CD14-positive monocyte (primary cell): ENCODE measurements around the gene FGFR4. TPM values are rescaled to one million over a fixed set of nuclear protein-coding genes. Genes with fewer than 3 reads are reported as not detected.

Experiments used
- DNase-seq, 3 donors: peaks; one replicate each; pipeline ENCODE4 v3.0.0-alpha.2; 2011 to 2022
- H2AFZ ChIP-seq: 2 replicates; pipeline ENCODE4 v1.6.0; 2012; ENCODE audit warnings: mild to moderate bottlenecking, low read depth, low read length, inconsistent platforms; ENCODE audit not compliant: insufficient read depth, poor library complexity, severe bottlenecking
- H3K27ac ChIP-seq, 2 donors: 1 replicate in 1 of 2; 2 replicates in 1 of 2; pipeline ENCODE4 v1.5.1; 2012 to 2013; ENCODE audit warnings: low read length in 2 of 2, control low read depth in 1 of 2, inconsistent platforms in 1 of 2, low read depth in 1 of 2, mild to moderate bottlenecking in 1 of 2
- H3K27me3 ChIP-seq, 2 donors: one replicate each; pipeline versions ENCODE4 v1.6.0 to v1.6.1; 2011 to 2013; ENCODE audit warnings: low read length in 2 of 2; ENCODE audit not compliant: control insufficient read depth in 2 of 2, insufficient read depth in 2 of 2
- H3K36me3 ChIP-seq, 2 donors: replicated peaks in 1 of 2; 1 replicate in 1 of 2; 2 replicates in 1 of 2; pipeline versions ENCODE4 v1.5.1 to v1.6.1; 2012 to 2013; ENCODE audit warnings: low read length in 2 of 2, control low read depth in 1 of 2, inconsistent platforms in 1 of 2, mild to moderate bottlenecking in 1 of 2; ENCODE audit not compliant: insufficient read depth in 2 of 2, control insufficient read depth in 1 of 2
- H3K4me1 ChIP-seq, 2 donors: 1 replicate in 1 of 2; 2 replicates in 1 of 2; pipeline versions ENCODE4 v1.5.1 to v1.6.1; 2012 to 2013; ENCODE audit warnings: low read length in 2 of 2, control low read depth in 1 of 2, inconsistent platforms in 1 of 2, mild to moderate bottlenecking in 1 of 2, moderate library complexity in 1 of 2; ENCODE audit not compliant: insufficient read depth in 2 of 2, control insufficient read depth in 1 of 2
- H3K4me2 ChIP-seq: replicated peaks from 2 replicates; pipeline ENCODE3; 2012; ENCODE audit warnings: low read length, moderate library complexity, mild to moderate bottlenecking; ENCODE audit not compliant: poor library complexity, severe bottlenecking; ENCODE audit errors: extremely low read depth
- H3K4me3 ChIP-seq, 3 experiments: fragments of 200-600 bp in 1 of 3; sonication (generic) in 1 of 3; replicated peaks in 1 of 3; 1 replicate in 2 of 3; 2 replicates in 1 of 3; pipeline ENCODE4 v1.5.1; 2011 to 2013; ENCODE audit warnings: low read length in 3 of 3, mild to moderate bottlenecking in 3 of 3, control low read depth in 2 of 3, low read depth in 2 of 3, inconsistent platforms in 1 of 3, moderate library complexity in 1 of 3
- H3K79me2 ChIP-seq: 2 replicates; pipeline ENCODE4 v1.6.0; 2012; ENCODE audit warnings: mild to moderate bottlenecking, control low read depth, inconsistent platforms, low read length, moderate library complexity; ENCODE audit not compliant: insufficient read depth
- H3K9ac ChIP-seq: 2 replicates; pipeline ENCODE4 v1.6.0; 2017; ENCODE audit warnings: low read length, mild to moderate bottlenecking; ENCODE audit not compliant: insufficient read depth, poor library complexity, severe bottlenecking
- H3K9me3 ChIP-seq, 2 donors: replicated peaks in 1 of 2; 1 replicate in 1 of 2; 2 replicates in 1 of 2; pipeline versions ENCODE4 v1.5.1 to v1.6.1; 2012 to 2013; ENCODE audit warnings: low read length in 2 of 2, control low read depth in 1 of 2; ENCODE audit not compliant: control insufficient read depth in 1 of 2, insufficient read depth in 1 of 2
- H4K20me1 ChIP-seq: 2 replicates; pipeline ENCODE4 v1.6.0; 2012; ENCODE audit warnings: mild to moderate bottlenecking, low read length, control low read depth, moderate library complexity; ENCODE audit not compliant: insufficient read depth
- H3K27ac Mint-ChIP-seq, 7 donors: one replicate each; pipeline ENCODE4 v1.8.0; 2020; ENCODE audit warnings: mild to moderate bottlenecking in 7 of 7, mixed read lengths in 7 of 7, moderate library complexity in 6 of 7, inconsistent platforms in 2 of 7
- H3K27me3 Mint-ChIP-seq, 3 donors: one replicate each; pipeline ENCODE4 v1.8.0; 2021 to 2022; ENCODE audit warnings: low read depth in 3 of 3, mild to moderate bottlenecking in 3 of 3, mixed read lengths in 3 of 3, moderate library complexity in 3 of 3, inconsistent platforms in 1 of 3
- H3K36me3 Mint-ChIP-seq, 2 donors: one replicate each; pipeline ENCODE4 v1.8.0; 2020; ENCODE audit warnings: mixed read lengths in 2 of 2, inconsistent platforms in 1 of 2, mild to moderate bottlenecking in 1 of 2
- H3K4me1 Mint-ChIP-seq: one replicate; pipeline ENCODE4 v1.8.0; 2020; ENCODE audit warnings: mild to moderate bottlenecking, mixed read lengths
- H3K4me3 Mint-ChIP-seq, 2 donors: one replicate each; pipeline ENCODE4 v1.8.0; 2020; ENCODE audit warnings: mild to moderate bottlenecking in 2 of 2, mixed read lengths in 2 of 2, moderate library complexity in 1 of 2
- H3K9me3 Mint-ChIP-seq, 7 donors: one replicate each; pipeline ENCODE4 v1.8.0; 2020 to 2022; ENCODE audit warnings: mixed read lengths in 7 of 7, mild to moderate bottlenecking in 6 of 7, moderate library complexity in 6 of 7, inconsistent platforms in 2 of 7
- WGBS: methylation state at CpG from one replicate; pipeline ENCODE4 v1.1.5; 2013; ENCODE audit warnings: missing lambda C conversion rate; ENCODE audit not compliant: insufficient coverage; 5-methylcytosine and 5-hydroxymethylcytosine counted together
- intact Hi-C, 2 donors: fragments of 100-400 bp; cut with micrococcal nuclease; formaldehyde crosslinking; loops; one replicate each; pipeline versions ENCODE4 v1.15.0 to v1.15.1; 2023
- polyA plus RNA-seq, 3 donors: library from polyadenylated mRNA; depleted of rRNA in 1 of 3; unstranded in 2 of 3; stranded (reverse) in 1 of 3; fragments of 300-500 nt in 2 of 3; fragments of >200 nt in 1 of 3; fragmentation: Illumina TruSeq in 2 of 3; gene quantifications; 1 replicate in 2 of 3; 2 replicates in 1 of 3; pipeline ENCODE4 v1.2.3, GENCODE V29; 2012 to 2021
- TF ChIP-seq, protein P1 (sequence below): fragments of 200-600 bp; IDR thresholded peaks from one replicate; pipeline ENCODE4 v1.8.0; 2022; ENCODE audit warnings: antibody characterized with exemption, mild to moderate bottlenecking

FGFR4 gene
- polyA plus RNA-seq, 3 donors = 0.39 TPM; not detected in 2

DNA sequence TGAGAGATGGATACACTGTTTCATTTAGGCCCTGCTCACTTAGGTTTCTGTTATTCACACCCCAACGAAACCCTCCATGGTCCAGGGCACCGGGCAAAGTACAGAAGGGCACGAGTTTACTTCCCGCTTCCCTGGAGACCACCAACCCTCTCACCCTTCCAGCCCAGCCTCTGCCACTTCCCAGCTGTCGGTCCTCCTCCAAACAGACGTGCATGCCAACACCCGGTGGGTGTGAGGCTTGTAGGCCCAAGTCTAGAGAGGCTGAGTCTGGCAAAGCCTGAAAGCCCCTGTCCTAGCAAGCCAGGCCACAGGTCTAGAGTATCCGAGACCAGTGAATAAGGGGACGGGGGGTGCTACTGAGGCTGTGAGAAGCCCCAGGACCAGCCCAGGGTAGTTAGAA lies 7.1 kb upstream of the FGFR4 start:
- H3K36me3 Mint-ChIP-seq = peaks cover 1 to 5% of the 10 kb centered on the region in 2 donors
- H3K27ac ChIP-seq = no peak overlapping the region
- H3K27me3 ChIP-seq = peaks cover 0 to 8% of the 10 kb centered on the region in 2 donors
- no peaks in the 10 kb centered on the region for H3K36me3 ChIP-seq
- no peak overlapping the region for H3K4me3 ChIP-seq
- H3K9me3 ChIP-seq = no peaks in the 10 kb centered on the region
- no peaks in the 10 kb centered on the region for H4K20me1 ChIP-seq
- no peaks in the 10 kb centered on the region for H3K9me3 Mint-ChIP-seq
- H3K4me2 ChIP-seq = no peak overlapping the region
- H3K4me3 Mint-ChIP-seq = no peak overlapping the region
- WGBS = 82% methylated on average over 7 of the region's 9 CpGs
- peaks cover 1% of the 10 kb centered on the region for H3K4me1 Mint-ChIP-seq
- H3K4me1 ChIP-seq = no peaks in the 10 kb centered on the region
- H3K9ac ChIP-seq = no peak overlapping the region
- no peak for DNase-seq
- H3K79me2 ChIP-seq = no peaks in the 10 kb centered on the region
- no peak overlapping the region for H2AFZ ChIP-seq
- H3K27ac Mint-ChIP-seq = peak overlapping the region in 1 of 7 donors; percentile 42
- H3K27me3 Mint-ChIP-seq = peaks cover 12 to 21% (median 19%) of the 10 kb centered on the region in 3 donors
- TF ChIP-seq, protein P1, sequence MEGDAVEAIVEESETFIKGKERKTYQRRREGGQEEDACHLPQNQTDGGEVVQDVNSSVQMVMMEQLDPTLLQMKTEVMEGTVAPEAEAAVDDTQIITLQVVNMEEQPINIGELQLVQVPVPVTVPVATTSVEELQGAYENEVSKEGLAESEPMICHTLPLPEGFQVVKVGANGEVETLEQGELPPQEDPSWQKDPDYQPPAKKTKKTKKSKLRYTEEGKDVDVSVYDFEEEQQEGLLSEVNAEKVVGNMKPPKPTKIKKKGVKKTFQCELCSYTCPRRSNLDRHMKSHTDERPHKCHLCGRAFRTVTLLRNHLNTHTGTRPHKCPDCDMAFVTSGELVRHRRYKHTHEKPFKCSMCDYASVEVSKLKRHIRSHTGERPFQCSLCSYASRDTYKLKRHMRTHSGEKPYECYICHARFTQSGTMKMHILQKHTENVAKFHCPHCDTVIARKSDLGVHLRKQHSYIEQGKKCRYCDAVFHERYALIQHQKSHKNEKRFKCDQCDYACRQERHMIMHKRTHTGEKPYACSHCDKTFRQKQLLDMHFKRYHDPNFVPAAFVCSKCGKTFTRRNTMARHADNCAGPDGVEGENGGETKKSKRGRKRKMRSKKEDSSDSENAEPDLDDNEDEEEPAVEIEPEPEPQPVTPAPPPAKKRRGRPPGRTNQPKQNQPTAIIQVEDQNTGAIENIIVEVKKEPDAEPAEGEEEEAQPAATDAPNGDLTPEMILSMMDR = no peak
- intact Hi-C loops = no loop called here

GRCh38 chr5:177080265-177080664 lies 6.5 kb upstream of the FGFR4 start:
- Histone ChIP-seq H2AFZ (no peak overlapping the region), H3K4me3 (no peak overlapping the region), H3K27ac (no peak overlapping the region), H3K9ac (no peak overlapping the region), H4K20me1 (no peaks in the 10 kb centered on the region), H3K4me1 (no peaks in the 10 kb centered on the region), H3K9me3 (no peaks in the 10 kb centered on the region), H3K36me3 (no peaks in the 10 kb centered on the region), H3K79me2 (no peaks in the 10 kb centered on the region), H3K27me3 (peaks cover 0 to 8% of the 10 kb centered on the region in 2 donors), H3K4me2 (no peak overlapping the region)
- Mint-ChIP-seq H3K9me3 (no peaks in the 10 kb centered on the region), H3K4me3 (no peak overlapping the region), H3K36me3 (peaks cover 0 to 5% of the 10 kb centered on the region in 2 donors), H3K27me3 (peaks cover 16 to 24% (median 22%) of the 10 kb centered on the region in 3 donors), H3K27ac (no peak overlapping the region), H3K4me1 (peaks cover 1% of the 10 kb centered on the region)
- WGBS = 90% methylated on average over 2 of the region's 5 CpGs
- intact Hi-C loops = no loop called here
- TF ChIP-seq, protein P1 = no peak
- DNase-seq = no peak
